B cell (primary cell): ENCODE results near the gene THBD.

ENCODE experiments used
- EZH2 ChIP-seq: IDR thresholded peaks from 2 replicates; pipeline ENCODE4 v1.6.1; 2012; ENCODE audit warnings: borderline replicate concordance, low read depth, mild to moderate bottlenecking, moderate library complexity, low read length; ENCODE audit not compliant: insufficient read depth, poor library complexity, severe bottlenecking
- TF ChIP-seq, protein P1 (sequence below): fragments of 200-600 bp; IDR thresholded peaks from one replicate; pipeline ENCODE4 v1.8.0; 2022; ENCODE audit warnings: antibody characterized with exemption, mild to moderate bottlenecking

DNA sequence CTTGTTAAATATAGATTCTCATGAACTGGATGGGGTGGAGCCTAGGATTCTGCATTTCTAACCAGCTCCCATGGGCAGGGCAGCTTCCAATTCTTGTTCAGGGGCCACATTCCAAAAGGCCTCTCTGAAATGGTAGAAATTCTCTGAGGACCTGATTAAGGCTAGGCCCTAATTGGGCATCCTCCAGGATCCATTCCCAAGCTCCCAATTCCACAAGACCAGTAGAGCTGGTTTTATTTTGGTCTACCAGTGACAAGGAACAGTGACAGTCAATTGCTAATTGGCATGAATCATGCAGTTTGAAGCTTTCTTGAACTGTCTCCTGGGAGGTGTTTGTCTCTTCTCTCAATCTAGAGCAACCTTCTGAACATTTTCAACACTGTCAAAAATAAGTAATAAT lies 3.0 kb downstream of the THBD start:
- TF ChIP-seq, protein P1, sequence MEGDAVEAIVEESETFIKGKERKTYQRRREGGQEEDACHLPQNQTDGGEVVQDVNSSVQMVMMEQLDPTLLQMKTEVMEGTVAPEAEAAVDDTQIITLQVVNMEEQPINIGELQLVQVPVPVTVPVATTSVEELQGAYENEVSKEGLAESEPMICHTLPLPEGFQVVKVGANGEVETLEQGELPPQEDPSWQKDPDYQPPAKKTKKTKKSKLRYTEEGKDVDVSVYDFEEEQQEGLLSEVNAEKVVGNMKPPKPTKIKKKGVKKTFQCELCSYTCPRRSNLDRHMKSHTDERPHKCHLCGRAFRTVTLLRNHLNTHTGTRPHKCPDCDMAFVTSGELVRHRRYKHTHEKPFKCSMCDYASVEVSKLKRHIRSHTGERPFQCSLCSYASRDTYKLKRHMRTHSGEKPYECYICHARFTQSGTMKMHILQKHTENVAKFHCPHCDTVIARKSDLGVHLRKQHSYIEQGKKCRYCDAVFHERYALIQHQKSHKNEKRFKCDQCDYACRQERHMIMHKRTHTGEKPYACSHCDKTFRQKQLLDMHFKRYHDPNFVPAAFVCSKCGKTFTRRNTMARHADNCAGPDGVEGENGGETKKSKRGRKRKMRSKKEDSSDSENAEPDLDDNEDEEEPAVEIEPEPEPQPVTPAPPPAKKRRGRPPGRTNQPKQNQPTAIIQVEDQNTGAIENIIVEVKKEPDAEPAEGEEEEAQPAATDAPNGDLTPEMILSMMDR = no peak
- TF ChIP-seq EZH2 = no peak
